ENCODE measurements around the gene DNAJB11.

- TF ChIP-seq, protein P1, sequence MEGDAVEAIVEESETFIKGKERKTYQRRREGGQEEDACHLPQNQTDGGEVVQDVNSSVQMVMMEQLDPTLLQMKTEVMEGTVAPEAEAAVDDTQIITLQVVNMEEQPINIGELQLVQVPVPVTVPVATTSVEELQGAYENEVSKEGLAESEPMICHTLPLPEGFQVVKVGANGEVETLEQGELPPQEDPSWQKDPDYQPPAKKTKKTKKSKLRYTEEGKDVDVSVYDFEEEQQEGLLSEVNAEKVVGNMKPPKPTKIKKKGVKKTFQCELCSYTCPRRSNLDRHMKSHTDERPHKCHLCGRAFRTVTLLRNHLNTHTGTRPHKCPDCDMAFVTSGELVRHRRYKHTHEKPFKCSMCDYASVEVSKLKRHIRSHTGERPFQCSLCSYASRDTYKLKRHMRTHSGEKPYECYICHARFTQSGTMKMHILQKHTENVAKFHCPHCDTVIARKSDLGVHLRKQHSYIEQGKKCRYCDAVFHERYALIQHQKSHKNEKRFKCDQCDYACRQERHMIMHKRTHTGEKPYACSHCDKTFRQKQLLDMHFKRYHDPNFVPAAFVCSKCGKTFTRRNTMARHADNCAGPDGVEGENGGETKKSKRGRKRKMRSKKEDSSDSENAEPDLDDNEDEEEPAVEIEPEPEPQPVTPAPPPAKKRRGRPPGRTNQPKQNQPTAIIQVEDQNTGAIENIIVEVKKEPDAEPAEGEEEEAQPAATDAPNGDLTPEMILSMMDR (IDR thresholded peaks at IDR 0.05): no peak
- TF ChIP-seq POLR2A (IDR thresholded peaks at IDR 0.05): no peak
- TF ChIP-seq EP300 (IDR thresholded peaks at IDR 0.05): no peak
Measured at GRCh38 chr3:186589856-186590579, 19.5 kb downstream of the DNAJB11 start.
